ENCODE measurements around the gene RALGAPA2.

- TF ChIP-seq CTCF (IDR thresholded peaks at IDR 0.05; ENCODE audit: low read depth, low read length) (no peak), EZH2phosphoT487 (IDR thresholded peaks at IDR 0.05; ENCODE audit: low read depth) (no peak)
Measured at GRCh38 chr20:20549267-20549612, 163.2 kb downstream of the RALGAPA2 start.

All from OCI-LY3 (cell line).